T-helper 9 cell (primary cell): Measurements from ENCODE around the gene ZDHHC19.
"Not testable (repeated sequence)": the region's sequence is repeated elsewhere in the genome, so short reads cannot be mapped to it uniquely, and the experiment has no call there.

Experiments
- DNase-seq: peaks from one replicate; pipeline ENCODE4 v3.0.0-alpha.2; 2020

The ZDHHC19 gene

GRCh38 chr3:196222876-196223595 lies 11.8 kb upstream of the ZDHHC19 start:
- DNase-seq, result no peak

- DNase-seq, result no peak
Measured at GRCh38 chr3:196220991-196221390, 9.8 kb upstream of the ZDHHC19 start.

GRCh38 chr3:196220587-196220986 lies 9.4 kb upstream of the ZDHHC19 start:
- no peak for DNase-seq

- DNase-seq, result no peak
Measured at GRCh38 chr3:196219970-196220311, 8.7 kb upstream of the ZDHHC19 start.

- peak; percentile 43 for DNase-seq
Measured at GRCh38 chr3:196219194-196219969, 8.2 kb upstream of the ZDHHC19 start.

GRCh38 chr3:196218155-196218712 lies 7.0 kb upstream of the ZDHHC19 start:
- DNase-seq, result no peak

- no peak for DNase-seq
Measured at GRCh38 chr3:196217307-196218154, 6.3 kb upstream of the ZDHHC19 start.

- DNase-seq, result no peak
Measured at GRCh38 chr3:196216681-196217211, 5.5 kb upstream of the ZDHHC19 start.

GRCh38 chr3:196216089-196216564 lies 4.9 kb upstream of the ZDHHC19 start, which contains the start of gene SLC51A:
SLC51A (plus strand) TSS chr3:196216534; CDS start chr3:196216713, 179 bp downstream.
- DNase-seq, result no peak

- DNase-seq, result no peak
Measured at GRCh38 chr3:196215493-196216020, 4.4 kb upstream of the ZDHHC19 start.

GRCh38 chr3:196214783-196215441 lies 3.7 kb upstream of the ZDHHC19 start:
- DNase-seq, result no peak

- DNase-seq, result not testable (repeated sequence)
Measured at GRCh38 chr3:196209944-196210672, 1.1 kb downstream of the ZDHHC19 start.

- no peak for DNase-seq
Measured at GRCh38 chr3:196208942-196209695, 2.1 kb downstream of the ZDHHC19 start.

- peak; percentile 64 for DNase-seq
Measured at GRCh38 chr3:196207833-196208607, 3.2 kb downstream of the ZDHHC19 start.

- DNase-seq, result no peak
Measured at GRCh38 chr3:196207159-196207832, 3.9 kb downstream of the ZDHHC19 start.

GRCh38 chr3:196205442-196206205 lies 5.6 kb downstream of the ZDHHC19 start:
- not testable (repeated sequence) for DNase-seq

GRCh38 chr3:196203846-196204245 lies 7.4 kb downstream of the ZDHHC19 start:
- no peak for DNase-seq

GRCh38 chr3:196202516-196202970 lies 8.7 kb downstream of the ZDHHC19 start:
- no peak for DNase-seq
